Measurements from ENCODE around the gene CNTN4. TPM values are rescaled to one million over a fixed set of nuclear protein-coding genes. Genes with fewer than 3 reads are reported as not detected.

Gene CNTN4
- total RNA-seq, 4 donors from 2014 or later, result 6.6 to 10.7 (median 9.7) TPM

- TF ChIP-seq POLR2A (IDR thresholded peaks at IDR 0.05; ENCODE audit: low read depth) (no peak), EP300 (IDR thresholded peaks at IDR 0.05) (no peak), CTCF (IDR thresholded peaks at IDR 0.05) (no peak), POLR2AphosphoS5 (IDR thresholded peaks at IDR 0.05) (no peak)
- Histone ChIP-seq H3K4me3 (no peak overlapping the region), H3K36me3 (no peaks in the 10 kb centered on the region), H3K27me3 (no peaks in the 10 kb centered on the region), H3K9me3 (no peaks in the 10 kb centered on the region), H3K4me1 (no peaks in the 10 kb centered on the region), H3K27ac (replicated peaks in 1 of 4) (no peak overlapping the region)
- DNase-seq (ENCODE audit: extremely low spot score), result no peak
- 75% methylated on average over 5 of the region's 5 CpGs for WGBS
- intact Hi-C loops (cut with DNase I), result no loop called here
Measured at GRCh38 chr3:2137651-2138050, 39.0 kb downstream of the CNTN4 start.

- Histone ChIP-seq H3K36me3 (no peaks in the 10 kb centered on the region), H3K9me3 (no peaks in the 10 kb centered on the region), H3K4me3 (no peak overlapping the region), H3K4me1 (no peaks in the 10 kb centered on the region), H3K27ac (replicated peaks in 1 of 4) (no peak overlapping the region), H3K27me3 (no peaks in the 10 kb centered on the region)
- DNase-seq (ENCODE audit: extremely low spot score), result no peak
- intact Hi-C loops (cut with DNase I), result no loop called here
- 96% methylated on average over 1 of the region's 1 CpG for WGBS
- no peak for TF ChIP-seq CTCF (IDR thresholded peaks at IDR 0.05)
- TF ChIP-seq EP300 (IDR thresholded peaks at IDR 0.05), result no peak
- TF ChIP-seq POLR2A (IDR thresholded peaks at IDR 0.05; ENCODE audit: low read depth), result no peak
- TF ChIP-seq POLR2AphosphoS5 (IDR thresholded peaks at IDR 0.05), result no peak
Measured at GRCh38 chr3:2141482-2141881, 42.8 kb downstream of the CNTN4 start.

- intact Hi-C loops (cut with DNase I), result no loop called here
- H3K4me3 ChIP-seq, result no peak overlapping the region
Measured at GRCh38 chr3:2148561-2149340, 50.1 kb downstream of the CNTN4 start.

GRCh38 chr3:2153053-2153452 lies 54.4 kb downstream of the CNTN4 start:
- WGBS, result 76% methylated on average over 2 of the region's 2 CpGs
- intact Hi-C loops (cut with DNase I), result no loop called here
- Histone ChIP-seq H3K4me1 (no peaks in the 10 kb centered on the region), H3K9me3 (no peaks in the 10 kb centered on the region), H3K36me3 (no peaks in the 10 kb centered on the region), H3K27ac (replicated peaks in 1 of 4) (no peak overlapping the region), H3K27me3 (peaks cover 0 to 6% (median 0%) of the 10 kb centered on the region in 4 donors), H3K4me3 (no peak overlapping the region)
- no peak for TF ChIP-seq CTCF (IDR thresholded peaks at IDR 0.05)
- TF ChIP-seq POLR2A (IDR thresholded peaks at IDR 0.05; ENCODE audit: low read depth), result no peak
- TF ChIP-seq POLR2AphosphoS5 (IDR thresholded peaks at IDR 0.05), result no peak
- DNase-seq (ENCODE audit: extremely low spot score), result no peak

More at GRCh38 chr3:2148561-2149340, 50.1 kb downstream of the CNTN4 start:
- H3K27ac ChIP-seq (replicated peaks in 1 of 4), result no peak overlapping the region
- no peaks in the 10 kb centered on the region for H3K9me3 ChIP-seq
- WGBS, result 75% methylated on average over 10 of the region's 10 CpGs
- no peaks in the 10 kb centered on the region for H3K27me3 ChIP-seq
- no peak for TF ChIP-seq POLR2AphosphoS5 (IDR thresholded peaks at IDR 0.05)
- TF ChIP-seq POLR2A (IDR thresholded peaks at IDR 0.05; ENCODE audit: low read depth), result no peak
- no peak for TF ChIP-seq EP300 (IDR thresholded peaks at IDR 0.05)
- no peak for TF ChIP-seq CTCF (IDR thresholded peaks at IDR 0.05)
- H3K36me3 ChIP-seq, result no peaks in the 10 kb centered on the region
- no peak for DNase-seq (ENCODE audit: extremely low spot score)
- H3K4me1 ChIP-seq, result no peaks in the 10 kb centered on the region
